HG03280 (cell line): ENCODE results near the gene CHAT.

ENCODE experiments used
- ATAC-seq: cut with Tn5 transposase; IDR thresholded peaks from one replicate; pipeline ENCODE4 v1.9.1; 2021; ENCODE audit warnings: mild to moderate bottlenecking, moderate library complexity; ENCODE audit not compliant: unreplicated experiment

CHAT gene

DNA sequence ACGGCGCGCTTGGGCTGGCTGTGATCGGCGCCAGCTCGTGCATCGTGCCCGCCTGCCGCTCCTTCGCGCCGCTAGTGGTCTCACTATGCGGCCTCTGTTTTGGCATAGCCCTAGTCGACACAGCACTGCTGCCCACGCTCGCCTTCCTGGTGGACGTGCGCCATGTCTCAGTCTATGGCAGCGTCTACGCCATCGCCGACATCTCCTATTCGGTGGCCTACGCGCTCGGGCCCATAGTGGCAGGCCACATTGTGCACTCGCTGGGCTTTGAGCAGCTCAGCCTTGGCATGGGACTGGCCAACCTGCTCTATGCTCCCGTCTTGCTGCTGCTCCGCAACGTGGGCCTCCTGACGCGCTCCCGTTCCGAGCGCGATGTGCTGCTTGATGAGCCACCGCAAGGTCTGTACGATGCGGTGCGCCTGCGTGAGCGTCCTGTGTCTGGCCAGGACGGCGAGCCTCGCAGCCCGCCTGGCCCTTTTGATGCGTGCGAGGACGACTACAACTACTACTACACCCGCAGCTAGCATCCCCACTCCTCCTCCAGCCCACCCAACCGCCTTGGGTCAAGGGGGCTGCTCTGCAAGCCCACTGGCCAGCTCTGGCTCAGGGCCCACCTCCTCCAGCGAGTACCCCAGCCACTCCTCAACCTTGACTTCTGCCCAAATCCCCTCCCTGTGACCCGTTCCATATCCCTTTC is 1.9 kb upstream of the CHAT start:
- ATAC-seq, result no peak

DNA sequence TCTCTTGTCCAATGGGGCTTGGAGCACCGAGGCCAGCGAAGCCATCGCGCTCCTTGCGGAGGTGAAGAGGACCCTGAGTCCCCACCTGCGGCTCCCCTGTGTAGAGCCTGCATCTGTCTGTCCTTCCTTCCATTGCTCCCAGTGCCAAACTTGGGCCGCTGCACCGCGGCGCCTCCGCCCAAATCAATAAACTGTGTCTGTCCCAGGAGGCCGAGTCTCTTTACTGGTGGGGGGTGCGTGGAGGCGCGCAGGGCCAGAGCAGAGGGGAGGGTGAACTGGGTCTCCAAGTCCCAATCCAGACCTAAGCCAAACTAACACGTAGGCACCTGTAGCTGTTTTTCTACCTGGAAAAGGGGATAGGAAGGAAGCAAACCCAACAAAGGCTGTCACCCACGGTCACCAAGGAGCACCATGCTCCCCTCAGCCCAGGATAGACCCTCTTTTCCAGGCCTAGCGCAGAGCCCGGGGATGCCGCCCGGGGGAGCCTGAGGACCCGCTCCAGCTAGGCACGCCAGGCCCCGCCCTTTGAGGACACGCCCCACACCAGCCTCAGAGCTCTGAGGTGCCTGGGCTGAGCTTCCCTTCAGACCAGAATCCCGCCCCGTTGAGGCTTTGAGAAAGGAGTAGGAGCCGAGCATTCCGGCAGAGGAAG is 1.2 kb upstream of the CHAT start:
- no peak for ATAC-seq

DNA sequence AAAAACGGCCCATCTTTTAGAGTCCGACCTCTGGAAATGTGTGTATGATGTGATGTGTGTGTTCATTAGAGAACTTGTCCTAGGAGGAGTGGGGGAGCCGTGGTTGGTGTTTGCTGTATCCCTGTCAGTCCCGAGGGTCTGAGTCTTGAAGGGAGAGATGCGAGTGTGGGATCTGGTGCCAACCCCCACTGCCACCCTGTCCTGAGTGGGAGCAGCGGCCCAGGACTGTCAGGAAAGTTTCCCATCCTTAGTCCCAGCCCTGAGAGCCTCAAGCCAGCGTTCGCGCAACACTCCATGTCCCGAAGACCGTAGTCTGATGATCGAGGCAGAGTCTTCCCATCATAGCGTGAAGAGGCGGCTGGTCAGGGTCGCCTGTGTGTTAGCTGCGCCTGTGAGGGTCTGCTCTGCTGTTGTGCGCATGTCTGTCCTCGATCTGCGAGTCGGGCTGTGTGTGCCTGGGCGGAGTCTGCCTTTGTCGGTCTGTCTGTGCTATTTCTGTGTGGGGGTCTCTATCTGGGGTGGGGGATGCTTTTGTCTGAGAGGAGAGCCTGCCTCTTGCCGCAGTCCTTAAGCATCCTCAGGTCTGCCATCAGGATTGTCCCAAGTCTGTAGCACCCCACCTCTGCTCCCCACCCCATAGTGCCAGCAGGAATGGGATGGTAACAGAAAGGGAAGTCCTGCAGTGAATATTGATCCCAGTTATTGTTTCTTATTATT is 514 bp upstream of the CHAT start:
- no peak for ATAC-seq

DNA sequence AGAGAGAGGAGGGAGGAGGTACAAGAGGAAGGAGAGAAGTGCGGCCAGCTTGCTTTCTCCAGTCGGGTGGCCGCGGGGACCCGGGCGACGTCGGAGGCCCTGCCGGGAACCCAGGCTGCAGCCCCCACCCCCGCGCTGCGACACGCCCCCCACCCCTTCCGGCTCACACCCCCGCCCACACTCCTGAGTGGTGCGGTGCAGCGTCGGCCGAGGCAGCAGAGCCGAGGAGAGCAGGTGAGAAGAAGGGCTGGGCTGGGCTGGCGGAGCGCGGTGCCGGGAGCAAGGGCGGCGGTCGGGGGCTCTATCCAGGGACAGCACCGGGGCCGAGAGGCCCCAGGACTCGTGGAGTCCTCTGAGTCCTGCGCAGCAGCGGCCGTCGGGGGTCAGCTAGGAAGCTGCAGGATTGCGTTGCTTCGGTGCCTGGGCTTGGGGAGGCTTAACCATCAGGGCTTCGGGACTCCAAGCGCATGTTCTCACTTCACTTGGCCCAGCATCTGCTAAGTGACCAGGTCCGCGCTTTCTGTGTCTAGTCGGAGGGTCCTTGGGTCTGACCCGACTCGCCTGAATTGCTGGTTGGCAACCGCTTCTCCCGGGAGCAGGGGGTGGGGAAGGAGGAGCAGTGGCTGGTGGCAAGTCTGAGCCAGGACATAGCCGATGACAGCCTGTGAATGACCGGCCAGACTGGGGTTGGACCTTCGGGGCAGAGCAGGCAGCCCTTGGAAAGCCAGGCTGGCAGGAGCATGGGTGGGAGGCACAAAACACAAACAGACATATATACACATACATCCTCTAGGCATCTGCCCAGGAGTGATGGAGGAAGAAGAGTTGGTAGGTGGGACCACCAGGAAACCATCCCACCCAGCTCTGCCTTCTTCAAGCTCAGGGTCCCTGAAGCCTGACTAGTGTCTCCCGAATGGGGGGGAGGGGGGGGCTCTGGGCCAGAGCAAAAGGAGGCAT is 683 bp downstream of the CHAT start:
- no peak for ATAC-seq

DNA sequence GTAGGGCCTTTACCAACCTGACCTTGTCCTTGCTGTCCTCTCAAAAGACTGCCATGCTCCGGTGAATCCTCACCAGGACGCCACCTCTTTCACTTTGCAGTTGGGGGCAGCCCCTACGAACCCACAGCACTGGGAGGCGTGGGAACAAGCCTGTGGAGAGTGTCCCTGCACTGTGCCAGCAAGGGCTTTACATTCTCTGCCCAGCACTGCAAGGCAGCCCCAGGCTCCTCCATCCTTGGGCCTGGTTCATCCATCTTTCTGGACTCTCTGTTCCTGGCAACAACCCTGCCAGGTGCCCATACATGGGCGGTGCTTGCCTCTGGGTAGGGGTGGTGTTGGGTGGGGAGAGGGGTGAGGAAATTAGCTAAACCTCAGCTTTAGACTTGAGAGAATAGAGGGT is 1.4 kb downstream of the CHAT start:
- no peak for ATAC-seq

DNA sequence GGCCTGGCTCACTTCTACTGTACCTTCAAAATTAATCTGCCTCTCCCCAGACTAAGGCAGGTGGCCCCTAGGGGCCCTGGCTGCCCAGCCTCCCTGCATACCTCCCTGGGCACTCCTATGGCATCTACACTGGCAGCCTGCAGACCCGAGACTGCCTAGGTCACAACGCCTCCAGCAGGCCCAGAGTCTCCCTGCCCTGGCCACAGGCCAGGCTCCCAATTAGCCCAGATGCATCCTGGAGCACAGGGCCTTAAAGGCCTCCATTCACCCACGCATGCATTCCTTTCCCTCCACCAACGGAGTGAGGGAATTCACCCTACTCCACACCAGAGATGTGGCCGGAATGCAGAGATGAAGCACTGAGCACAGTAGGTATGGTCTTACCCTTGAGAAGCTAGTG is 1.9 kb downstream of the CHAT start:
- ATAC-seq, result no peak

DNA sequence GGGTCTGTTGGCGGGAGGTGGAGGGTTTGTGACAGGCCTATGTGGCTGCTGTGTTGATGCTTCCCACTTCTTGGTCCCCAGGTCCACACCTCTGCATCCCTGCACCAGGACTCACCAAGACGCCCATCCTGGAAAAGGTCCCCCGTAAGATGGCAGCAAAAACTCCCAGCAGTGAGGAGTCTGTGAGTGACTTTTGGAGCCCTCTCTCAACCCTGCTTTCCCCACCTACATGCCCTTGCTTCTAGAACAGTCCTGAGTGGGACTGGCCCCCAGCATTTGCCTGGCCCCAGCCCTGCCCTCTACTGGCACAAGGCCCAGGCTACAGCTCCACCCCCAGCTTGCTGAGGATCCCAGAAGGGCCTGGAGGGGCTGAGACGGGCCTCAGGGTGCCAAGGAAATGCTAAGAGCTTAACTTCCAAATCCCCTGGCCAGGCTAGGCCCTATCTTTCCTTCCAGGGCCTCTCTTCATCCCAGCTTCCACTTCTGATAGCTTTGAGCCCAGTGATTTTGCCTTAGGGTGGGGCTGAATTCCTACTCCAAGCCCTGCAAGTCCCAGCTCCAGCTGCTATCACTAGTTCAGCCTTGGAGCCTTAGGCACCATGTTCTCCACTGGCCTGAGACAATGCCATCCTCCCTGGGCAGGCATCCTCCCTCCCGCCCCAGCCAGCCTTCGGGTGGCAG is 2.7 kb downstream of the CHAT start:
- ATAC-seq, result no peak

DNA sequence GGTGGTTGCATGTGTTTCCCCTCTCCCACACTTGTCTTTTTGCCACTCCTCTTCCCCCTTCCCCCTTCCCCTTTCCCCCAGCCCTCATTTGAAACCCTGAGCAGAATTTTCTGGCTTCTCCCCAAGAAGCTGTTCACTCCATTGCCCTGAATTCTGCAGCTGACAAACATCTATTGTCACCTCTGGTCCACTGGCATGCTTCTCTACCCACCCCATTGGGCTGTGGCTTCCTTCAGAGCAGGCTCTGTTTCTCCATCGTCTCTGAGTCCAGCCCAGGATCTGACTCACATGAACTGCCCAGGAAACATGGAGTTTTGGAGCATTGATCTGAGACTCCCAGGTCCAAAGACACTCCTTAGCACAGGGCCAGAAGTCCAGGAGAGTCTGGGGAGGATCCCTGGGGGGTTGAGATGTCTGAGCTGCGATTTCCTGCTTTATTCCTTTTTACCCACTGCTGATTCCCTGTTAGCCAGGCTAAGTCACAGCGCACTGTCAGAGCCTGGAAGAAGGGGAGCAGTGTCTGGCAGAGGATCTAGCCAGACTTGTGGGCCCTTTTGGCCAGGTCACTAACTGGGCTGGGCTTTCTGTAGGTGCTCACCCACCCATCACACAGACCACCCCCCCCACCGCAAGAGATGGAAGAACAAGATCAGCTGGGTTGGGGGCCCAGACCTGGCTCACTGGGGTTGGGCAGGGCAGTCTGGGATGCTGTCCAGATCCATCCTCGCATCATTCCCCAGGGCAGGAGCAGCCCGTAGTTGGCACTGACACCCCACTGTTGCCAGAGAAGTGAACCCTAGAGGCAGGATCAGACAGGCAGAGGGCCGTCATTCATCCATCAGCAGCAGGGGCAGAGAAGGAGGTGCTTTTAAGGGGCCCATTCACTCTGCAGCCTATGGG is 3.5 kb downstream of the CHAT start:
- ATAC-seq, result no peak

DNA sequence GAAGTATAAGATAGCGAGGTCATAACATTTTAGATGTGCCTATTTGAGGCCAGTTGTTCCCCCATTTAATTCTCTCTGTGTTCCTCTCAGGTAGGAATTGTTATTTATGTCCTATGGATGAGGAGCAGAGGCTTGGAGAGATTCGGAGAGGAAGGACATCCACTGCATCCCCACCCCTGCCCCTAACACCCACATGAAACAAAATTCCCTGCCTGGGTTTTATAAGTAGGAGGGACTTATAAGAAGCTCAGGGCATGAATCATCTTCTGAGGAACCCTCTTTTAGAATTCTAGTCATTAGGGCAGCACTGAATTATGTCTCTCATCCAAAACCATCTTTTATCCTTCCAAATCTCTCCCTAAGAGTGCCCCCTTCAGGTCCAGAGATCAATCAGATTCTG is 5.0 kb downstream of the CHAT start:
- no peak for ATAC-seq

DNA sequence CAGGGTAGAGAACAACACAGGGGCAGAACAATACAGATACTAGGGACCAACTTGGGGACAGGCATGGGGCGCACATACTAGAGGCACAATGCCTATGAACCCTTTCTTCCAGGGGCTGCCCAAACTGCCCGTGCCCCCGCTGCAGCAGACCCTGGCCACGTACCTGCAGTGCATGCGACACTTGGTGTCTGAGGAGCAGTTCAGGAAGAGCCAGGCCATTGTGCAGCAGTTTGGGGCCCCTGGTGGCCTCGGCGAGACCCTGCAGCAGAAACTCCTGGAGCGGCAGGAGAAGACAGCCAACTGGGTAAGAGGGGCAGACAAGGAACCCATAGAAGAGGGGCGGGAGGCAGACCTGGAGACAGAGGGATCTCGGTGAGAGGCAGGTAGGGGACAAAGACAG is 5.8 kb downstream of the CHAT start:
- no peak for ATAC-seq

DNA sequence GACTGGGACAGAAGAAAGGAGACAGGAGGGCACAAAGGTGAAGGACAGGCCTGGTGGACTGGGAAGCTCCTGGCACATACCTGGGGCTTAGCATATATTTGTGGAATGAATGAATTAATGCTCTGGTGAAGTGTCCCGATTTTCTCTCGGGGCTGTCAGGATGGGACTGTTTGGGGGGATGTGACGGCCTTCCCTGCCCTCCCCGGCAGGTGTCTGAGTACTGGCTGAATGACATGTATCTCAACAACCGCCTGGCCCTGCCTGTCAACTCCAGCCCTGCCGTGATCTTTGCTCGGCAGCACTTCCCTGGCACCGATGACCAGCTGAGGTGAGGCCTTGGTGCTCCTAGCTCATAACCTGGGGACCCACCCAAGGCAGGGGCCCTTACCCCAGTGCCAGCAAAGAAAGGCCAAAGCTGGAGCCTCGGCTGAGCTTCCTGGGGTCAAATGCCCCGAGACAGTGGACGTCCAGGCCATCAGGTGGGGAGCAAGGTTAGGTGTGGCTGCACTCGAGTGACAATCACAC is 6.5 kb downstream of the CHAT start:
- no peak for ATAC-seq

DNA sequence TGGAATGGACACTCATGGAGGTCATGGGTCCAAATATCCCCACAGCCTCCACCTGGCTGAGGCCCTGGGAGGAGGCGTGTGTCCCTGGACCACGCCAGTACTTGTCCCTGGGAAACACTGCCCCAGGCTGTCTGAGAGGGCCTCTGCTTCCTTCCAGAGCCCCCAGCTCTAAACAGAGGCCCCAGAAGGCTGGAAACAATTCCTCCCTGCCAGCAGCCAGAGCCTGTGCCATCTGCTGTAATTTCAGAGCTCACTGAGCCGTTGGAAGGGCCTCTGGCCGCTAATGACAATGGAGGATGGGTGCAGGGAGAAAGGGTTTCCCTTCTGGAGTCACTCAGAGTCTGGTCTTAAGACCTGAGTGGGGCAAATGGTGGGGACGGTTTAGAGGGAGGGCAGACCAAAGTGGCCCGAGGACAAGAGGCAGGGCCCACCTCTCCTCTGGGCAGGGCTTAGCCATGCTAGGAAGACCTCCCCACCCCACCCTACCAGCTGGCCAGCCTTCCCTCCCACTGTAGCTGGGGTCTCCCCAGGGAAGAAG is 7.1 kb downstream of the CHAT start:
- ATAC-seq, result no peak

DNA sequence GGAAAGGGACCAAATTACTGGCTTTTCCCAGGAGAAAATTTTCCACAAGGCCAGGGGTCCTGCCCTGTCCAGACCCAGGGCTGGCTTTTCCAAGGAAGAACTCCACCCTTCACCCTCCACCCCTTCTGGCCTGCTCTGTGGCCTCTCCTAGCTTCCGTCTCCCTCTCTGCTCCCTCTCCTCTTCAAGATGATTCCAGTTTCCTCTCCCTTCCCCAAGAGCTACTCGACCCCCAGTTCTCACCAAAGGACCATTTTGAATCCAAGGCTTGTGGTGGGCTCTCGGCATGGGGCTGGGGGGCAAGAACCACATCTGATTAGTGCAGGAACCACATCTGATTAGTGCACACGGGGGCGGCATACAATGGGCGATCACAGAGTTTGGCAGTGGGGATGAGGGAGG is 7.7 kb downstream of the CHAT start:
- no peak for ATAC-seq

DNA sequence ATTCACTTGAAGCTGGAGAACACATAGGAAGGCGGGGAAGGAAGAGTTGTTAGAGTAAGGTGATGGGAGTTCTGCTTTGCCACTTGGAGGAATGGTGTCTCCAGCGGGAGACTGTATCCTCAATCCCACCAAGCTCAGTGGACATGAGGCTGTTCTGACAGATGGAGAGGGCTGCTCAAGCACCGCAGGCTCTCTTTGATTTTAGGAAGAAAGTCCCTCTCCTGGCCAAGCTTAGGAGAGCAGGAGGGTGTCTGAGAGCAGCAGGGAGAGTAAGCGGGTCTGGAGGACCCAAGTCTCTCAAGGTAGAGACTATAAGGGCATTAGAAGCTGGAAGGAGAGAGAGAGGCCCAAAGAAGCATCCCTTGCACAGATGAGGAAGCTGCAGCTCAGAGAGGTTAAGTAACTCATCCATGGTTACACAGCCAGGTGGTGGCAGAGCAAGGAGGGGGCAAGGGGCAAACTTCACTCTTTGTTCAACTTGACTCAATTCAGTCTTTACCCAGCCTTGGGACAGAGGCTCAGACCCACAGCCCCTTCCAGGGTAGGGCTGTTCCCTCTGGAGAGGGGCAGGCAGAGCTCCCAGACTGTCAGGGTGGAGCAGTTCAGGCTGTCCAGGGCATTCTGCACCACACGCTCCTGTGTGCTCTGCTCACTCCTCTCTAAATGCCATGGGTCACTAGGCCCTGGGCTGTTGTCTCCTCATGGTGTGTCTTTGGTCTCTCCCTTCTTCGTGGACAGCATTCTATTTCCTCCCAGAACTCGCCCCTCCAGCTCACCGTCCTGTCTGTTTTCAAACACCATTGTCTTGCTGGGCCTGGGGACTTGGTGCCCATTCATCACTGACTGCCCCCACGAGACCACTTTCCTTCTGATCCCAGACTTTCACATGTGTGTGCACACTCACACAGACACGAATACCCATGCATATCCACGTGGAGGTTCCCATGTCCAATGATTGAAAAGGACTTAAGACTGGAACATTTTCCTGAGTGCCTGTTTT is 8.9 kb downstream of the CHAT start:
- no peak for ATAC-seq

DNA sequence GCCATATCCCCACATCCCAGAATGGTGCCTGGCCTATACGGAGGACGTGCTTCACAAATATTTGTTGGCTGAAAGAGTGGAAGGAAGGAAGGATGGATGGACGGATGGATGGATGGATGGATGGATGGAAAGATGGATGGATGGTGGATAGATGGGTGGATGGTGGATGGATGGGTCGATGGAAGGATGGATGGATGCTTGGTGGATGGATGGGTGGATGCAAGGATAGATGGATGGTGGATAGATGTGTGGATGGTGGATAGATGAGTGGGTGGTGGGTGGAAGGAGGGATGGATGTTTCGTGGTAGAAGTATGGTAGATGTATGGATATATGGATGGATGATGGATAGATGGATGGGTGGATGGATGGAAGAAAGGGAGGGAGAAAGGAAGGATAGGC is 10.8 kb downstream of the CHAT start:
- no peak for ATAC-seq

DNA sequence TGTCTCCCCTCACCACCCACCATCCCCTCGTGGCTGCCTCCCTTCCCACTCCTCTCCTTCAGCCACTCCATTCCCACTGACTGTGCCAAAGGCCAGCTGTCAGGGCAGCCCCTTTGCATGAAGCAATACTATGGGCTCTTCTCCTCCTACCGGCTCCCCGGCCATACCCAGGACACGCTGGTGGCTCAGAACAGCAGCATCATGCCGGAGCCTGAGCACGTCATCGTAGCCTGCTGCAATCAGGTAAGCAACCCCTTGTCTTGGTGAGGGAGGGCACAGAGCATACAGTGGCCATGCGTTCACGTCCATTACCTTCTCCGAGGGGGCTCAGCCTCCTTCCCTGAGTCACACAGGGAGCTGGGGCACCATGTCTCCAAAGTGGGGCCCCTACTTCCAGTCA is 11.6 kb downstream of the CHAT start:
- no peak for ATAC-seq

DNA sequence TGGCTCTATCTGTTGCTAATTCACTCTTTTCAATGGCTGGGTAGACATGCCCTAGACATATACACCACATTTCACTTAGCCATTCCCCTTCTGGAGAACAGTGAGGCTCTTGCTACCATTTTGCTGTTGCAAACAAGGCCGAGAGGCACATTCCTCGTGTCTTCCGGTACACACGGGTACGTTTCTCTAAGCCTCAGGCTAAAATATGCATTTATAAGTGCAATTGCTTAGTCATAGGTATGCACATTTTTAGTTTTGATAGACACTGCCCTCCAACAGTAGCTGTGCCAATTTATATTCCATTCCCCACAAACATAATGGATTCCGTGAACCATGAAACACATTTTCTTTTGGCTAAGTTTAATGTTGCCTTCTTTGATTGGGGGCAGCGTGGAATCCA is 13.2 kb downstream of the CHAT start:
- no peak for ATAC-seq
